Adrenal gland (tissue), 5 donors: ENCODE results near the gene MICAL3.

Source experiments
- CTCF ChIP-seq, 6 experiments: fragments of 450-650 bp in 4 of 6; fragments of 200-600 bp in 2 of 6; sonication (generic) in 1 of 6; IDR thresholded peaks; 1 replicate in 5 of 6; 2 replicates in 1 of 6; pipeline versions ENCODE4 v1.5.1 to v1.8.0; 2016 to 2021; ENCODE audit warnings: antibody characterized with exemption in 6 of 6, mild to moderate bottlenecking in 2 of 6, moderate library complexity in 1 of 6
- POLR2A ChIP-seq, 2 donors: fragments of 450-650 bp; IDR thresholded peaks; one replicate each; pipeline ENCODE4 v1.6.1; 2017; ENCODE audit warnings: antibody characterized with exemption in 2 of 2, mild to moderate bottlenecking in 2 of 2, moderate library complexity in 1 of 2
- donor health status: DM: no; HTN: no; CAD: no.

GRCh38 chr22:17876306-17876831, 148.0 kb downstream of the MICAL3 start:
- TF ChIP-seq CTCF (IDR thresholded peaks at IDR 0.05) (no peak), POLR2A (IDR thresholded peaks at IDR 0.05) (no peak)
